ENCODE results near the gene SLC37A4. TPM values are rescaled to one million over a fixed set of nuclear protein-coding genes. Genes with fewer than 3 reads are reported as not detected.
"Not testable (repeated sequence)": the region's sequence is repeated elsewhere in the genome, so short reads cannot be mapped to it uniquely, and the experiment has no call there.

The SLC37A4 gene
- total RNA-seq, 2 experiments from 2014 or later = 29.9 to 30.4 TPM

GRCh38 chr11:119025099-119025473, 5.6 kb downstream of the SLC37A4 start:
- POLR2A ChIA-PET = interaction anchor here (0.5 kb wide), 1 partner anchor 60 kb away, joined by 8 read pairs; no protein-coding TSS in a partner anchor
- CTCF ChIA-PET = interaction anchor here (1.4 kb wide), 1 partner anchor 28 kb away, joined by 3 read pairs; no protein-coding TSS in a partner anchor

GRCh38 chr11:119024430-119025098, 6.1 kb downstream of the SLC37A4 start:
- POLR2A ChIA-PET = interaction anchor here (0.5 kb wide), 1 partner anchor 61 kb away, joined by 8 read pairs; no protein-coding TSS in a partner anchor
- CTCF ChIA-PET = interaction anchor here (1.1 to 1.4 kb wide), 2 partner anchors 11 to 27 kb away, joined by 3 read pairs; no protein-coding TSS in a partner anchor

GRCh38 chr11:119023741-119024140, 6.9 kb downstream of the SLC37A4 start:
- ChIA-PET POLR2A (no interaction called here), CTCF (interaction anchor here (0.8 to 1.1 kb wide), 2 partner anchors 10 to 299 kb away, joined by 3 read pairs; no protein-coding TSS in a partner anchor)

- POLR2A ChIA-PET = no interaction called here
- CTCF ChIA-PET = interaction anchor here (0.6 kb wide), 1 partner anchor 20 kb away, joined by 3 read pairs; no protein-coding TSS in a partner anchor
Observed at GRCh38 chr11:119021631-119022030, 9.0 kb downstream of the SLC37A4 start.

GRCh38 chr11:119019996-119020395, 10.7 kb downstream of the SLC37A4 start:
- ChIA-PET POLR2A (interaction anchor here (2.3 kb wide), 1 partner anchor 10 kb away, joined by 6 read pairs; no protein-coding TSS in a partner anchor), CTCF (interaction anchor here (0.7 to 2.3 kb wide), 2 partner anchors 10 to 99 kb away, joined by 4 to 7 read pairs; partner anchors contain the start of gene SLC37A4)

GRCh38 chr11:119018074-119018938, 12.4 kb downstream of the SLC37A4 start, which contains the start of the genes RPS25 and TRAPPC4:
Gene RPS25 (minus strand): TSS chr11:119018343. CDS start chr11:119018284, 59 bp downstream.
Gene TRAPPC4 (plus strand): TSS chr11:119018766. CDS start chr11:119018796, 30 bp downstream.
- POLR2A ChIA-PET = interaction anchor here (0.6 to 2.8 kb wide), 10 partner anchors 11 to 142 kb away, joined by 3 to 18 read pairs (median 4); partner anchors contain the start of genes CENATAC, DPAGT1, HYOU1 and SLC37A4
- CTCF ChIA-PET = interaction anchor here (1.0 to 2.3 kb wide), 3 partner anchors 12 to 38 kb away, joined by 3 to 7 read pairs (median 4); partner anchors contain the start of genes HYOU1 and SLC37A4

GRCh38 chr11:119017377-119017776, 13.3 kb downstream of the SLC37A4 start:
- CTCF ChIA-PET = not testable (repeated sequence)
- POLR2A ChIA-PET = interaction anchor here (2.8 kb wide), 1 partner anchor 19 kb away, joined by 18 read pairs; the partner anchor contains the start of gene CENATAC

- CTCF ChIA-PET = interaction anchor here (1.0 to 1.5 kb wide), 3 partner anchors 14 to 225 kb away, joined by 3 to 4 read pairs (median 3); partner anchors contain the start of gene DDX6
- POLR2A ChIA-PET = interaction anchor here (0.7 to 1.4 kb wide), 5 partner anchors 12 to 91 kb away, joined by 3 to 9 read pairs (median 3); no protein-coding TSS in a partner anchor
Observed at GRCh38 chr11:119016216-119017009, 14.3 kb downstream of the SLC37A4 start.

GRCh38 chr11:119015054-119015611, 15.5 kb downstream of the SLC37A4 start:
- ChIA-PET POLR2A (interaction anchor here (0.8 to 1.4 kb wide), 4 partner anchors 10 to 41 kb away, joined by 3 to 4 read pairs (median 3); partner anchors contain the start of gene CENATAC), CTCF (interaction anchor here (0.8 to 1.5 kb wide), 3 partner anchors 18 to 224 kb away, joined by 3 to 4 read pairs (median 3); partner anchors contain the start of genes CENATAC, DDX6 and HYOU1)

GRCh38 chr11:119014209-119014924, 16.3 kb downstream of the SLC37A4 start:
- ChIA-PET CTCF (interaction anchor here (0.9 to 1.3 kb wide), 3 partner anchors 10 to 42 kb away, joined by 3 to 4 read pairs (median 3); partner anchors contain the start of gene HYOU1), POLR2A (interaction anchor here (0.6 to 1.4 kb wide), 6 partner anchors 8 to 618 kb away, joined by 3 to 6 read pairs (median 4); partner anchors contain the start of gene CENATAC)

- ChIA-PET POLR2A (interaction anchor here (0.6 to 0.7 kb wide), 2 partner anchors 10 to 15 kb away, joined by 3 to 5 read pairs; no protein-coding TSS in a partner anchor), CTCF (interaction anchor here (1.3 kb wide), 1 partner anchor 11 kb away, joined by 3 read pairs; no protein-coding TSS in a partner anchor)
Observed at GRCh38 chr11:119012629-119013170, 18.0 kb downstream of the SLC37A4 start.

GRCh38 chr11:119011476-119012053, 19.1 kb downstream of the SLC37A4 start:
- POLR2A ChIA-PET = interaction anchor here (0.6 kb wide), 1 partner anchor 115 kb away, joined by 3 read pairs; no protein-coding TSS in a partner anchor
- CTCF ChIA-PET = interaction anchor here (1.4 kb wide), 1 partner anchor 310 kb away, joined by 3 read pairs; no protein-coding TSS in a partner anchor

GRCh38 chr11:119006656-119007055, 24.0 kb downstream of the SLC37A4 start:
- POLR2A ChIA-PET = interaction anchor here (0.6 kb wide), 1 partner anchor 8 kb away, joined by 6 read pairs; no protein-coding TSS in a partner anchor
- CTCF ChIA-PET = no interaction called here

GRCh38 chr11:119000906-119001305, 29.8 kb downstream of the SLC37A4 start:
- ChIA-PET CTCF (interaction anchor here (0.7 kb wide), 1 partner anchor 392 kb away, joined by 3 read pairs; no protein-coding TSS in a partner anchor), POLR2A (interaction anchor here (1.0 kb wide), 1 partner anchor 18 kb away, joined by 3 read pairs; no protein-coding TSS in a partner anchor)

- POLR2A ChIA-PET = interaction anchor here (2.4 kb wide), 1 partner anchor 19 kb away, joined by 18 read pairs; the partner anchor contains the start of genes RPS25 and TRAPPC4
Observed at GRCh38 chr11:118998822-118999221, 31.9 kb downstream of the SLC37A4 start.

GRCh38 chr11:118998388-118998717, 32.3 kb downstream of the SLC37A4 start:
- POLR2A ChIA-PET = interaction anchor here (0.6 to 2.4 kb wide), 3 partner anchors 20 to 1837 kb away, joined by 3 to 18 read pairs (median 3); partner anchors contain the start of genes RPS25 and TRAPPC4
- CTCF ChIA-PET = interaction anchor here (0.6 to 1.8 kb wide), 2 partner anchors 69 to 121 kb away, joined by 3 to 5 read pairs; no protein-coding TSS in a partner anchor

More at GRCh38 chr11:118998822-118999221, 31.9 kb downstream of the SLC37A4 start:
- CTCF ChIA-PET = no interaction called here

Measured in activated CD8-positive, alpha-beta memory T cell treated with anti-CD3 and anti-CD28 coated beads for 36 hours (primary cell).